OCI-LY3 (cell line): ENCODE data around the gene FFAR4.

Source experiments
- H2AFZ ChIP-seq: fragments of 200-600, 300-600 bp; shearing (Covaris generic); 2 replicates; pipeline ENCODE4 v1.6.0; 2014; ENCODE audit warnings: antibody characterized with exemption, low read depth, low read length
- H3K27ac ChIP-seq: fragments of 200-600, 300-600 bp; sonication (generic); 2 replicates; pipeline ENCODE4 v1.5.1; 2014; ENCODE audit warnings: mild to moderate bottlenecking, low read length, moderate library complexity, mixed read lengths
- H3K27me3 ChIP-seq: fragments of 200-600, 300-600 bp; sonication (generic); 2 replicates; pipeline ENCODE4 v1.6.1; 2014; ENCODE audit warnings: low read depth, low read length, mixed read lengths
- H3K36me3 ChIP-seq: fragments of 200-600, 300-600 bp; sonication (generic); replicated peaks from 2 replicates; pipeline ENCODE3; 2014; ENCODE audit warnings: low read depth, low read length, mixed read lengths
- H3K4me1 ChIP-seq: fragments of 300-600, 200-600 bp; sonication (generic); 2 replicates; pipeline ENCODE4 v1.6.1; 2014; ENCODE audit warnings: low read length, mixed read lengths
- H3K4me2 ChIP-seq: fragments of 200-600, 300-600 bp; sonication (generic); 2 replicates; pipeline ENCODE4 v1.6.1; 2014; ENCODE audit warnings: low read length, mixed read lengths
- H3K4me3 ChIP-seq: fragments of 300-600, 200-600 bp; sonication (generic); 2 replicates; pipeline ENCODE4 v1.5.1; 2014; ENCODE audit warnings: antibody characterized with exemption, mild to moderate bottlenecking, low read length, moderate library complexity
- H3K79me2 ChIP-seq: fragments of 300-600, 200-600 bp; shearing (Covaris generic); 2 replicates; pipeline ENCODE4 v1.6.1; 2014; ENCODE audit warnings: mild to moderate bottlenecking, low read length, mixed read lengths
- H3K9ac ChIP-seq: fragments of 300-600, 200-600 bp; shearing (Covaris generic); 2 replicates; pipeline ENCODE4 v1.6.0; 2014; ENCODE audit warnings: mild to moderate bottlenecking, low read length, moderate library complexity
- H3K9me3 ChIP-seq: fragments of 200-600, 300-600 bp; shearing (Covaris generic); 2 replicates; pipeline ENCODE4 v1.6.1; 2014; ENCODE audit warnings: low read length, mixed read lengths; ENCODE audit not compliant: insufficient read depth
- H4K20me1 ChIP-seq: fragments of 200-600, 300-600 bp; sonication (generic); 2 replicates; pipeline ENCODE4 v1.6.1; 2016; ENCODE audit warnings: low read length, mixed read lengths; ENCODE audit not compliant: insufficient read depth
- CTCF ChIP-seq: fragments of 200-600, 300-600 bp; sonication (generic); IDR thresholded peaks from 2 replicates; pipeline ENCODE4 v1.5.1; 2014; ENCODE audit warnings: antibody characterized with exemption, low read length, low read depth
- EZH2phosphoT487 ChIP-seq: fragments of 200-600 bp; shearing (Covaris generic); IDR thresholded peaks from 2 replicates; pipeline ENCODE4 v1.6.1; 2018; ENCODE audit warnings: antibody characterized with exemption, mixed run types, low read depth

FFAR4 gene

GRCh38 chr10:93548376-93549071, 17.9 kb upstream of the FFAR4 start:
- H3K4me1 ChIP-seq: no peaks in the 10 kb centered on the region
- no peak overlapping the region for H2AFZ ChIP-seq
- no peaks in the 10 kb centered on the region for H4K20me1 ChIP-seq
- no peak for TF ChIP-seq CTCF
- no peak for TF ChIP-seq EZH2phosphoT487
- H3K4me2 ChIP-seq: no peak overlapping the region
- H3K36me3 ChIP-seq: no peaks in the 10 kb centered on the region
- no peak overlapping the region for H3K27ac ChIP-seq
- H3K9ac ChIP-seq: no peak overlapping the region
- no peak overlapping the region for H3K4me3 ChIP-seq
- no peaks in the 10 kb centered on the region for H3K9me3 ChIP-seq
- H3K79me2 ChIP-seq: no peaks in the 10 kb centered on the region
- H3K27me3 ChIP-seq: no peaks in the 10 kb centered on the region

GRCh38 chr10:93550606-93551005, 15.9 kb upstream of the FFAR4 start:
- H3K27me3 ChIP-seq: no peaks in the 10 kb centered on the region
- H3K79me2 ChIP-seq: no peaks in the 10 kb centered on the region
- H2AFZ ChIP-seq: no peak overlapping the region
- no peak overlapping the region for H3K9ac ChIP-seq
- H3K4me2 ChIP-seq: no peak overlapping the region
- no peak overlapping the region for H3K4me3 ChIP-seq
- no peaks in the 10 kb centered on the region for H3K4me1 ChIP-seq
- H4K20me1 ChIP-seq: no peaks in the 10 kb centered on the region
- H3K9me3 ChIP-seq: no peaks in the 10 kb centered on the region
- no peaks in the 10 kb centered on the region for H3K36me3 ChIP-seq
- TF ChIP-seq EZH2phosphoT487 (no peak), CTCF (no peak)
- H3K27ac ChIP-seq: no peak overlapping the region

- no peaks in the 10 kb centered on the region for H3K4me1 ChIP-seq
- no peak overlapping the region for H3K9ac ChIP-seq
- H3K79me2 ChIP-seq: no peaks in the 10 kb centered on the region
- H3K9me3 ChIP-seq: no peaks in the 10 kb centered on the region
- no peak overlapping the region for H2AFZ ChIP-seq
- H3K4me3 ChIP-seq: no peak overlapping the region
- no peaks in the 10 kb centered on the region for H4K20me1 ChIP-seq
- H3K27ac ChIP-seq: no peak overlapping the region
- TF ChIP-seq EZH2phosphoT487: no peak
- TF ChIP-seq CTCF: no peak
- H3K4me2 ChIP-seq: no peak overlapping the region
- no peaks in the 10 kb centered on the region for H3K36me3 ChIP-seq
- H3K27me3 ChIP-seq: no peaks in the 10 kb centered on the region
Measured at GRCh38 chr10:93552780-93553179, 13.7 kb upstream of the FFAR4 start.

- H2AFZ ChIP-seq: no peak overlapping the region
- H3K36me3 ChIP-seq: no peaks in the 10 kb centered on the region
- no peak overlapping the region for H3K4me3 ChIP-seq
- no peaks in the 10 kb centered on the region for H3K4me1 ChIP-seq
- no peak overlapping the region for H3K27ac ChIP-seq
- TF ChIP-seq CTCF: no peak
- TF ChIP-seq EZH2phosphoT487: no peak
- no peaks in the 10 kb centered on the region for H3K79me2 ChIP-seq
- H4K20me1 ChIP-seq: no peaks in the 10 kb centered on the region
- no peak overlapping the region for H3K9ac ChIP-seq
- H3K9me3 ChIP-seq: no peaks in the 10 kb centered on the region
- H3K27me3 ChIP-seq: no peaks in the 10 kb centered on the region
- H3K4me2 ChIP-seq: no peak overlapping the region
Measured at GRCh38 chr10:93553482-93554315, 12.8 kb upstream of the FFAR4 start.
